ENCODE measurements around the gene UQCC2.

UQCC2 gene

GRCh38 chr6:33711140-33712129, at the start of gene UQCC2:
TSS of gene UQCC2 (minus strand) at chr6:33711700. CDS start at chr6:33711686, 14 bp downstream.
- peak; percentile 57 for DNase-seq (ENCODE audit: low read depth)

GRCh38 chr6:33759887-33760629, 48.6 kb upstream of the UQCC2 start:
- no peak for DNase-seq (ENCODE audit: low read depth)

GRCh38 chr6:33758815-33759216, 47.3 kb upstream of the UQCC2 start:
- no peak for DNase-seq (ENCODE audit: low read depth)

- DNase-seq (ENCODE audit: low read depth) = no peak
Observed at GRCh38 chr6:33757906-33758305, 46.4 kb upstream of the UQCC2 start.

GRCh38 chr6:33757113-33757512, 45.6 kb upstream of the UQCC2 start:
- DNase-seq (ENCODE audit: low read depth) = no peak

GRCh38 chr6:33756211-33756954, 44.9 kb upstream of the UQCC2 start:
- no peak for DNase-seq (ENCODE audit: low read depth)

GRCh38 chr6:33755070-33755869, 43.8 kb upstream of the UQCC2 start:
- DNase-seq (ENCODE audit: low read depth) = no peak

- no peak for DNase-seq (ENCODE audit: low read depth)
Observed at GRCh38 chr6:33754222-33754621, 42.7 kb upstream of the UQCC2 start.

GRCh38 chr6:33752646-33753015, 41.1 kb upstream of the UQCC2 start:
- DNase-seq (ENCODE audit: low read depth) = no peak

GRCh38 chr6:33751771-33752645, 40.5 kb upstream of the UQCC2 start:
- DNase-seq (ENCODE audit: low read depth) = no peak

- DNase-seq (ENCODE audit: low read depth) = no peak
Observed at GRCh38 chr6:33750244-33750991, 38.9 kb upstream of the UQCC2 start.

GRCh38 chr6:33749401-33749800, 37.9 kb upstream of the UQCC2 start:
- DNase-seq (ENCODE audit: low read depth) = no peak

- DNase-seq (ENCODE audit: low read depth) = no peak
Observed at GRCh38 chr6:33748841-33749240, 37.3 kb upstream of the UQCC2 start.

- no peak for DNase-seq (ENCODE audit: low read depth)
Observed at GRCh38 chr6:33747823-33748222, 36.3 kb upstream of the UQCC2 start.

GRCh38 chr6:33746651-33747100, 35.2 kb upstream of the UQCC2 start, which contains the start of gene IP6K3:
TSS of gene IP6K3 (minus strand) at chr6:33746905. CDS start at chr6:33735476, 11,429 bp downstream.
- DNase-seq (ENCODE audit: low read depth) = no peak

- no peak for DNase-seq (ENCODE audit: low read depth)
Observed at GRCh38 chr6:33746036-33746600, 34.6 kb upstream of the UQCC2 start.

GRCh38 chr6:33745548-33745947, 34.0 kb upstream of the UQCC2 start:
- DNase-seq (ENCODE audit: low read depth) = no peak

- DNase-seq (ENCODE audit: low read depth) = no peak
Observed at GRCh38 chr6:33744895-33745546, 33.5 kb upstream of the UQCC2 start.
